Measurements from ENCODE around the gene SMIM9.

DNA sequence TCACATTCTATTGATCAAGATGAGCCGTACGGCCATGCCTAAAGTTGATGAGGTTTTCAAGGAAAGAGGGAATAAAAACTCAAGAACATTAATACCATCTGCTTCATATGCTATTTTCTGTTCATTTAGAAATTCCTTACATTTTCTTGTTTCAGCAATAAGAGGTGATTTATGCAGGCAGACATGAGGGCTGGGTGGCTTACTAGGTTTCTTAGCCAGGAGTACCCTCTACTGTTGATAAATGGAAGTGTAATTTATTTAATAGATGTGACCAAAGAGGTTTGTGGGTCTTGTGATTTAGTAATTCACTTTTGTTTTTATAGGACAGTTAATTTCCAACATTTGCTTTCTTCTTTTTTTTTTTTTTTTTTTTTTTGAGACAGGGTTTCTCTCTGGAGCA, 6.4 kb upstream of the SMIM9 start:
- TF ChIP-seq ZNF274 (IDR thresholded peaks at IDR 0.05; ENCODE audit: low read depth, low read length), result no peak
- TF ChIP-seq, protein P1, sequence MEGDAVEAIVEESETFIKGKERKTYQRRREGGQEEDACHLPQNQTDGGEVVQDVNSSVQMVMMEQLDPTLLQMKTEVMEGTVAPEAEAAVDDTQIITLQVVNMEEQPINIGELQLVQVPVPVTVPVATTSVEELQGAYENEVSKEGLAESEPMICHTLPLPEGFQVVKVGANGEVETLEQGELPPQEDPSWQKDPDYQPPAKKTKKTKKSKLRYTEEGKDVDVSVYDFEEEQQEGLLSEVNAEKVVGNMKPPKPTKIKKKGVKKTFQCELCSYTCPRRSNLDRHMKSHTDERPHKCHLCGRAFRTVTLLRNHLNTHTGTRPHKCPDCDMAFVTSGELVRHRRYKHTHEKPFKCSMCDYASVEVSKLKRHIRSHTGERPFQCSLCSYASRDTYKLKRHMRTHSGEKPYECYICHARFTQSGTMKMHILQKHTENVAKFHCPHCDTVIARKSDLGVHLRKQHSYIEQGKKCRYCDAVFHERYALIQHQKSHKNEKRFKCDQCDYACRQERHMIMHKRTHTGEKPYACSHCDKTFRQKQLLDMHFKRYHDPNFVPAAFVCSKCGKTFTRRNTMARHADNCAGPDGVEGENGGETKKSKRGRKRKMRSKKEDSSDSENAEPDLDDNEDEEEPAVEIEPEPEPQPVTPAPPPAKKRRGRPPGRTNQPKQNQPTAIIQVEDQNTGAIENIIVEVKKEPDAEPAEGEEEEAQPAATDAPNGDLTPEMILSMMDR (IDR thresholded peaks at IDR 0.05 in 2 of 3, conservative IDR thresholded peaks at IDR 0.05 in 1 of 3; ENCODE audit: borderline replicate concordance in 1 of 3, insufficient read depth in 1 of 3, low read depth in 2 of 3, low read length in 2 of 3), result peak; percentile 27 to 64 (median 50); a peak in 5 of 6 replicates
